ENCODE data around the gene KCNJ18.

GRCh38 chr17:21742326-21742725, 50.0 kb downstream of the KCNJ18 start:
- TF ChIP-seq POLR2A (IDR thresholded peaks at IDR 0.05; ENCODE audit: low read length), result no peak
- TF ChIP-seq GATA1 (IDR thresholded peaks at IDR 0.05; ENCODE audit: low read depth, low read length), result no peak
